Forelimb muscle (tissue), 1 donor: Measurements from ENCODE around the gene FRAS1. TPM values are rescaled to one million over a fixed set of nuclear protein-coding genes. Genes with fewer than 3 reads are reported as not detected.
"Not testable (repeated sequence)": the region's sequence is repeated elsewhere in the genome, so short reads cannot be mapped to it uniquely, and the experiment has no call there.

Experiments
- DNase-seq: peaks from one replicate; pipeline ENCODE4 v3.0.0-alpha.2; 2013; ENCODE audit warnings: low read depth
- polyA plus RNA-seq: library from polyadenylated mRNA; unstranded; fragments of 120-200 nt; gene quantifications from one replicate; pipeline ENCODE4 v1.2.1, GENCODE V29; 2013; ENCODE audit not compliant: insufficient read length

The FRAS1 gene
- polyA plus RNA-seq, 1 donor = 5.0 TPM

DNA sequence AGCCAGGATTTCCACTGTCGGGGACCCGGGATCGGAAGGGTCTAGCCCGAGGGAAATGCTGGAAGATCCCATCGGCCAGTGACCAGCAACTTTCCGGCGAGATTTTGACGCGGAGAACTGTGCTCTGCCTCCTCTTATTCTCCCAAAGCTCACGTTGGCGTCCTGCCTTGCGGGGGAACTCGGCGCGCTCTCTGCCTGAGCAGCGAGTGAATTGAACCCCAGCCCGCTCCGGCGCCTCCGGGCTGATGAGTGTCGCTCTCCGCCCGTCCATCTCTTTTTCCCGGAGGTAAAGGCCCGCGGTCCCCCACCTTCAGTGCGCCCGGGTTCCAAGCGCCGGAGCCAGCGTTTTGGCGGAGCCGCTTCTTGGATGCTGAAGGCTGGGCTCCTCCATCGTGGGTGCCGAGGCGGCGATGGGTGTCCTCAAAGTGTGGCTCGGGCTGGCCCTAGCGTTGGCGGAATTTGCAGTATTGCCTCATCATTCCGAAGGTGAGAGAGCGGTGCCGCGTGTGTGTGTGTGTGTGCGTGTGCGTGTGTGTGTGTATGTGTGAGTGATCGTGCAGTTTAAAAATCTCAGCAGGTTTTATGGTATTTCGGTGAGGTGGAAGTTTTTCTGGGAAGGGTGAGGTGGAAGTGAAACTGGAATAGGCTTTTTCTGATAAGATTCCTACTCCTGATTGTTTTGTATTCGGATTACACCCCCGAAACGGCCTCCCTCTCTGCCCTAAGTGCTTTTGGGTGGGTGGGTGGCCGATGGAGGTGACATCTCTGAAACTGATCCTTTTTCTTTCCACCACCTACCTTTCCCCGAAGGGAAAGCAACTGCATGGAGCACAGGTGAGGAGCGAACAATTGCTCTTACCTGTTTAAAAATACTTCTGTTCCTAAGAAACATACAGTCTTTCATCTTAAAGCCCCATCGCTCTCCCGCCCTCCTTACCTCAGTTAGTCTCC is 752 bp downstream of the FRAS1 start:
- DNase-seq = no peak

DNA sequence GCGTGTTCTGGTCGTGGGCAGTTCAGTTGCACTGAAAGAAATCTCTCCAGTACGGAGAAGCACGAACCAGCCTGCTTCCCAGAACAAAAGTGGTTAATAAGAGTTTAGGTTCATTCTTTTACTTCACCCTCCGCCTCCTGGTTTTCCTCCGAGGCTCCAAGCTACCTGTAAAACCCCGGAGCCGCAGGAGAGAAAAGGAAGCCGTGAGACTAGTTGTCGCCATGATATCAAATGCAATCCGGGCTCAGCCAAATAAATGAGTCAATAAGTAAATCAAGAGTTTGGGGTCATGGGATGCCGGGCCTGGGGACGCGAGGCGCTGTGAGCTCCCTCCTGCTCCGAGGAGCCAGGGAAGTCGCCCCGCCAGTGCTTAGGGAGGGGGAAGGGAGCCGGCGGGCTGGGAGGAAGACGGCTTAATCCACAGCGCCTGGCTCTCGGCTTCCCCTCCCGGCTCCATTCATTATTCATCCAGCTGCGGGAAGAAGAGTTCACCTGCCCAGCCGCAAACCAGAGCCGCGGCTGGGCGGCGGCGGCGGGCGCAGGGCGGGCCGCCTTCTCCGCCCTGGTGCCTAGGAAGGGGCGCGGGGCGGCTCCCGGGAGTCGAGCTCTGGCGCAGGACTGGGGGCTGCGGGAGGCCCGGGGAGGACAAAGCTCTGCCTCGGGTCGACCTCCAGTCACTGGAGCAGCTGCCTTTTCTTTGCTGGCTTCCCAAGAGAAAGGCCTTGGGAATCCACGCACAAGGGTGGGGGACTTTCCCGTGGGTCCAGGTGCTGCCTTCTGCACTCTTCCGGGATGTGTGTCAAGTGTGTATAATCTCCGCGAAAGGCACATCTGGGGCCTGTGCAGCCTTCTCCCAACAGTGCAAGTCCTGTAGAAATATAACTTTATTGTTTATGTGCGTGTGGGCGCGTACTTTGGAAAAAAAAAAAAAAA is 1.7 kb downstream of the FRAS1 start:
- DNase-seq = no peak

DNA sequence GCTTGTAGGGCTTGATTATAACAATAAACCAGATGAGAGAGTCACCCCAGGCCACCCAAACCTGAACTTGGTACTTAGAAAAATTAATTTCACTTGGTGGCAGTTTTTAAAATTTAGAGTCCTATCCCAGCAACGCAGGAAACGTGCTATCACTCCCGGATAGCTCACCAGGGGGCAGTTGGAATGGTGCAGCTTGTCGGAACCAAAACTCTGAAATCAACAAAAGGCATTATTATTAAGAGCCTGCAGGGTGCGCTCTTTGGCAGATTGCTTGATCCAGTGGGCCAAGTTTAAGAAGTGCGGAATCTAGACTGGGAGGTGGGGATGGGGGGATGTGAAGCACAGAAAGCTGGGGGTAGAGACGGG is 2.4 kb downstream of the FRAS1 start:
- no peak for DNase-seq

DNA sequence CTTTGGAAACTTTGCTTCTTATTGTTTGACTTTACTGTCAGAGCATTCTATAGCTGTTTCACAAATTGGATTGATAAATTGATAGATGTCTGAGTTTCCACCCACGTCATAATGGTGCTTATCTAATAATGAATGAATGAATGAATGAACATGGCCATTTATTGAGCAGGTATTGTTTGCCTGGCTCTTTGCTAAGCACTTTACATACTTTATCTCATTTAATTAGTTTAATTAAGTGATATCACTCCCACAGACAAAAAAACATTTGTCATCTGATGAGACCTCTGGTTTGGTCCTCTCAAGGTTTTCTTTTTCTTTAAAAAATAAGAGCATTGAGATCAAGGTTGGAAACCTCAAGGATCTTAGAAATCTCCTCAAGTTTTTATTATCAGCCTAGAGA is 2.8 kb downstream of the FRAS1 start:
- no peak for DNase-seq

DNA sequence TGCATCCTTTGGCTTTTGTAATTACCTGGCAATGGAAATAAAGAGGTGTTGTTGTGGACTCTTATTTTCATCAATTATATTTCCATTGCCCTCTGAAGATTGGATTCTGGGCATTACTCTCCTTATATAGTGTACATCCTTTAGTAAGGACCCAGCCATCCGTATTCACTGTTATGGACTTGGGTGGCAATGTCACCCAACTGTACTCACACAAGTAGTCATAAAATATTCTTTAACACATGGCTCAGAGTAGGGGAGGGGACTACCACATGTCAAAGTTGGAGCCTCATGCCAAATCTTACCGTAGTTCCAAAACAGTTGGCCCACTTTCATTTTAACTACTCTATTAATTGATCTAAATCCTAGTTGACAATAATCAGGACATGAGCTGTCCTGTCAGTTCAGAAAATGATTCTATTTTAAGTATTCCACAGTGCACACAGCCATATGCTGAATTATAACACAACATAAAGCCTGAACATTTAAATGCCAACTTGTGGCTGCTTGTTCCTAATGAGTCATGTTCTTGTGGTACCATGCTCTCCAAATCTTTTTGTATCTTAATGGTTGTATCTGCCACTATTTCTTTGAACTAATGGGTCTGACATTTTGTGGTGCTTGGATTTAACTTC is 4.9 kb downstream of the FRAS1 start:
- DNase-seq = no peak

DNA sequence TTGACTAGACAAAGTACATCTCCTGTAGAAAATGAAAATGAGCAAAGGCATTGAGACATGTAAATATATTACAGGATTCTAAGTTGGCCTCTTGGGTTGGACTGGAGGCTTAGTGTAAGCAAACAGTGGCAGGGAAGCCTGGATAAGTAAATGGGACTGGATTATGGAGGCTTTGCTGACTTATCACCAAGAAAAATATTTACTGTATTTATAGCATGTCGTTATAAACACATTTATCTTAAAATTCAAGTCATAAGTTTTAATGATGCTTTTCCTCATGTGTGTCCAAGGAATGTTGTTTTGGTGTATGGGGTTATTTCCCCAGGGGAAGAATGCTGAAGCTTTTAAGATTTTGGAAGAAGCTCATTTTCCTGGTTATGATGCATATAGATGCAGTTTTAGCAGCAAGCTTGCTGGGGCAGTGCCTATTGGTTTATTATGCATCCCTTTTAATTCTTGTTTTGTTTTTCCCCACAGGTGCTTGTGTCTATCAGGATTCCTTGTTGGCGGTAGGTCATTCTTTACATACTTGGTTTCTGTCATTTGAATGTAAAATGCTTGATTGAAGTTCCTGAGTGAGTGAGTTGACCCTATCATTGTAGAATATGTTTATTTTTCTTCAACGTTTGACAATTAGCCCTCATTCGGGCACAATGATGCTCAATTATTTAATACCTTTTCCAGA is 8.5 kb downstream of the FRAS1 start:
- no peak for DNase-seq

DNA sequence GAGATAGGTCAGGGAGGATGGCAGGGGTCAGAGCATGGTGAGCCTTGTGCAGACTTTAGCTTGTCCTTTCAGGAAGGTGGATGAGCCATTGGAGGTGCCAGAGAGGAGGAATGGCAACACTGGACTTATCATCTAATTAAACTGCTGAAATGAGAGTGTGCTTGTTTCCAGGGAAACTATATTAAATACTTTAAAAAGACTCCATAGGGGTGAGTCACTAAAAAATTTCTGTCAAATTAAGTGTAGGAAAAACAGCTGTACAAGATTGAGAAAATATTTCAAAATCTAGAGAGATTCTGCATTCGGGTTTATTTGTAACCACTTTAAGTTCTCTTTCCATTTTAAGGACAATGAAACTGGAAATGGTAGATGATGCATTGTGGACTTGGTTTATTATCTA is 11.4 kb downstream of the FRAS1 start:
- no peak for DNase-seq

DNA sequence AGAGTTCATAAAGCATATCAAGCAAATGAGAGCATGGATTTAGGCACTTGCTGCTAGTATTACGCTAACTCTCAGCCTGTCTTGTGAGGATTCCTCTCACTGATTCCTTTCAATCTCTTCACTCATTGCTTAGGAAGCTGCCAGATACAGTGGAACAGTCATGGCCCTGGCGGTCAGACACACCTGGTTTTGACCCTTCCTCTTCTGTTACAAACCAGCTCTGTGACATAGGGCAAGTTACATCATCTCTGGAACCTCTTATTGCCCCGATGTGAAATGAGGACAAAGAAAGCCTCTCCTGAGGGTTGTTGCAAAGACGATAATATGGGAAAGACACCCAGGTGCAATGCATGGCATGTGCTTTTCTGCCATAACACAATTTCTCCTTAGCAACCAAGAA is 12.2 kb downstream of the FRAS1 start:
- no peak for DNase-seq

DNA sequence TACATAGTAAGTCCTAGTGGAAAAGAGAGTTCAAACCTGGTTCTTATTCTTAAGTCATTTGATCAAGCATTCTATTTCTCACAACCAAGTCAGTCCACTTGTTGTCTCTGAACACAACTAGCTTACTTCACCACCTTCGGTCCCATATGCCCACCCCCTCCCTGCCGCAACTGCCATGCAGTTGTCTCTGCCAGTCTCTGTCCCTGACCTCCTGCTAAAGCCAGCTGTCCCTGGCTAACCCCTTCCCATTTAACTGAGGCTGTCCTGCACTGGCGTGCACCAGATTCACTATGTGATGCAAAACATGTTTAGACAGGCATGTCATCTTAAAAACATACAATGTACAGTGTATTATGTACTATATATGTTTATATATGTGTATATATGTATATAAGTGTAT is 12.7 kb downstream of the FRAS1 start:
- no peak for DNase-seq

DNA sequence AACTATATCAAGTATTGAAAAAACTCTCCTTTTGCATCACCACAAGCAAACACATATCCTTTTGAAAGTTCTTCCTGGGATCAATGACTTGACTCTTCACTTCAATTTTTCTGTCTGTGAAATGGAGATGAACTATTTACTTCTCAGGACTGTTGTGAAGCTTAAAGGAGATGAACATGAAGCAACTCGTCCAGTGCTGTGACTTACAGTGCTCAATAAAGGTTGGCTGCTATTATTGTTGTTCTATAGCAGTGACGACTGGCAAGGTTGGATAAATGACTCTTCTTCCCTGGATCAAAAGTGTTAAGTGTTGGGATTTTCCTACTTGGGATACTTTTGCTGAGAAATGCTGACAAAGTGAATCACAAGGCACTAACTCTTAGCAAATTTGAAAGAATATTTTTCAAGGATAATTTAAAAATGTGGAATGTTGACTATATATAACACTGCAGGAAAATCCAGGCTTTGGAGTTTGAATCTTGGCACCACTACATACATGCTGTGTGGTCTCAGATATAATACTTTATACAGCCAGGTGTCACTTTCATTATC is 13.7 kb downstream of the FRAS1 start:
- no peak for DNase-seq

DNA sequence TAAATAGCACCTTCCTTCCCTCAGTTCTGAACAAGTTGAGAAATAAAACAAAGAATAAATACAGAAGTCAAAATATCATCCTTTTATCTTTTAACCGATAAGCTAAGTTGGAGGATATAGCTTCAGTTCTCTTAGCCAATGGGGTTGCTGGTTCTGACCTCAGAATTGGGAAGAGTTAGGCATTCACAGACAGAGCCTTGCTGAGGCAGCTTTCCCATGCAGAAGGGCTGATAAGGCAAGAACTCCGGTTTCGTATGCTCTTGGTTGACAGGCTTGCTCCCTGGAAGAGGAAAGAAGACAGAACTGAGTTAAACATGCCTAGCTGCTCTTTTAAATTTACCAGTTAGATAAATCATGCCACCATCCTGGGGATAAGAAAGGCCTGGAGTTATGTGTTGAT is 17.6 kb downstream of the FRAS1 start:
- DNase-seq = no peak

DNA sequence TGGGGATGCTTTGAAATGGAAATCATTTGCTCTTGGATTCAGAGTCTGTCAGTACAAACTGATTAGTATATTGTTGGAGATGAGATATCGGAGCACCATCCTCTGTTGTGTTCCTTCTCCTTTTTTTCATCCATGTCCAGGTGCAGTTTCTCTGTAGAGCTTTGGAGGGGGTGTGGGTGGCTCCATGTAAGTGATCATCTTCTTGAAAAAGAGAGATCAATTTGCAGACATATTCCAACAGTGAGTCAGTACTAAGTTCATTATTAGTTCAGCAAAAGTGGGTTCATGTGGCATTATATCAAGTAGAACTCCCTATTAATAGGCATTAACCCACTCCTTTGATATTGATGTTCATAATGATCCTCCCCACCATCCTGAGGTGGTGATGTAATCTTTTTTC is 18.9 kb downstream of the FRAS1 start:
- no peak for DNase-seq

DNA sequence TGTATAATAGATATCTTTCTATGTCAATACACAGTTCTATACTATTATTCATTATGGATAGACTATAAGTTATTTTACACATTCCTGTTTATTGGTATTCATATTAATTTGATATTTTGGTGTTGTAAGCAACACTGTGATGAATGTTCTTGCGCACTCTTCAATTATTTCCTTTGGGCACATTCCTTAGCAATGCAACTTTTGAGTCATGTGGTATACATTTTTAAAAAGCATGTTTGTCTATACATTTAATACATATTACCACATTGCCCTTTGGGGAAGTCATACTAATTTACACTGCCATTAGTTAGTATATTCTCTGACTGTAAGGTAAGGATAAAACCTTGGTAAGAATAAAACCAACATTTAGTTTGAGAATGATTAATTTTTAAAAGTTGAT is 21.0 kb downstream of the FRAS1 start:
- no peak for DNase-seq

DNA sequence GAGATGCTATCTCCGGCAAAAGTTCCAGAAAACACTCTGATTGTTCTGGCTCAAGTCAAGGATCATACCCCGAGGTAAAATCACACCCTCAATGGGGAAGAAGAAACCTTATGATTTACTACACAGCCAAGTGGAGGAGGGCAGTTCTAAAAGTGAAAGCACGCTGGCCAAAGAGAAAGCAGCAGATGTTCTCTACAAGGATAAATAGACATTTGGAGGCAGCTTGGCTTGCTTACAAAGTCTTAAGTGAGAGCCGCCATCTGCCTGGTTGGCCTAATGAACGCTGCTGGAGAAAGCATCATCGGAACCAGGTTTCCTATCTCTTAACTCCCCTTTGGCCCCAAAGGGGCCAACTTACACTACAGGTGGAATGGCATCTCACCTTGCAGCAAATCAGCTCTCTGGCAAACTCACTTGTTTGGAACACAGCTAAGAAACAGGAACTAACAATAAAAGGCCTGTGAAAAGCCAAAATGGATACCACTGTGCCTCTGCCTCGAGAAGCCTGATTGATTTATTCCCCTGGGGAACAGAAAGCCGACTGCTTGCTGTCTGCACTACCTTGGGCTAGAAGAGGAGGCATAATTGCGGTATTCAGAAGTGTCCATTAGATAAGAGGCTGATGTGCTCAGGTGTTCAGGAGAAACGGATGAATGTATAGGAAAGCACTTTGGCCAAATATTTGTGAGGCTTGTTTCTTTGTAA is 22.8 kb downstream of the FRAS1 start:
- no peak for DNase-seq

DNA sequence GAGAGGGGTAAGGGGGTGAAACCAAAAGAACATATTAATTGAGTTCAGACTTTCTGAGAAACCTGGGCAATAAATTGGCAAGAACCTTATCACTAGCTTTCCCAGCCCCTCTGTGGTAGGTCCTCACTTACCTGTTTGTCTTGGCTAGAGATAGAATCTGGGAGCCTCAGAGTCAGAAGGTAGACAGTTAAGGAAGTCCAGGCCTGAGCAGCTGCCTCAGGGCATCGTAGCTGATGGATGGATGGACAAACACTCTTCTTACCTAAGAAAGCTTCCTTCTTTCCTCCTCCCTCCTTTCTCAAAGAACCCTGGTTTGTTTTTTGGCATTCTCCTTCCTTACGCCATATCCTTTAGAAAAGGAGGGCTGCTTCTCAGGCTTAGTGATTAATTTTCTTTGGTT is 24.4 kb downstream of the FRAS1 start:
- no peak for DNase-seq

DNA sequence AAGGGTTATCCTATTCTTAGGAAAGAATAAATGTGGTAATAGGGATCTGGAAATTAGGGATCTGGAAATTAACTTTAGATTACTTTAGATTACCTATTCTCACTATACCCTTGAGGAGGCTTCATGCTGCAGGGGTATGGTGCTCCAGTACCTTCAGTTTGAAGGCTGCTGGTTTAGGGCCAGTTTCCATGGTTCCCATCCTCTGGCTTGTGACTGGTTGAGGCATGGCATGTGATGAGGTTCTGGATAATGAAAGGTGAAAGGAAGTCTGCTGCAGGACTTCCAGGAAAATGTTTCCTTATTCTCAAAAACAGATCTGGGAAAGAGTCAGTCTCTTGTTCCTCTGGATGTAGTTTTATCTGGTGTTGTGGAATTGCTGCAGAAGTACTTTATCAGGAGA is 25.9 kb downstream of the FRAS1 start:
- no peak for DNase-seq

DNA sequence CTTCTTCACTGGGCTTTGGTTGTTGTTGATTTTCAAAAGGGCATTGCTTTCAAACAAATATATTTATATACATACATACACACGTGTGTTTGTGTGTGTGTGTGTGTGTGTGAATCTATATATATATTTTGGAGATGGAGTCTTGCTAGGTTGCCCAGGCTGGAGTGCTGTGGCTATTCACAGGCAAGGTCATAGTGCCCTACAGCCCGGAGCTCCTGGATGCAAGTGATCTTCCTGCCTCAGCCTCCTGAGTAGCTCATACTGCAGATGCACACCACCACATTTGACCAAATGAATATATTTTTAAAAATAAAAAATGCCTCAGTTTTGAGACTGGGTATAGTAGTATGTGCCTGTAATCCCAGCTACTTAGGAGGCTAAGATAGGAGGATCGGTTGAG is 34.4 kb downstream of the FRAS1 start:
- DNase-seq = no peak

DNA sequence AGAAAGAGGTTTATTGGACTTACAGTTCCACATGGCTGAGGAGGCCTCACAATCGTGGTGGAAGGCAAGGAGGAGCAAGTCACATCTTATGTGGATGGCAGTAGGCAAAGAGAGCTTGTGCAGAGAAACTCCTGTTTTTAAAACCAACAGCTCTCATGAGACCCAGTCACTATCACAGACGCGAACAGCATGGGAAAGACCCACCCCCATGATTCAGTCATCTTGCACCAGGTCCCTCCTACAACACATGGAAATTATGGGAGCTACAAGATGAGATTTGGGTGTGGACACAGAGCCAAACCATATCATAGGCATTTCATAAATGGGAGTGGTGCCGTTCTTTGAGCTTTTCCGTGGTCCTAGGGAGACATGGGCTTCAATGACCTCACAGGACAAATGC is 35.2 kb downstream of the FRAS1 start:
- DNase-seq = not testable (repeated sequence)

DNA sequence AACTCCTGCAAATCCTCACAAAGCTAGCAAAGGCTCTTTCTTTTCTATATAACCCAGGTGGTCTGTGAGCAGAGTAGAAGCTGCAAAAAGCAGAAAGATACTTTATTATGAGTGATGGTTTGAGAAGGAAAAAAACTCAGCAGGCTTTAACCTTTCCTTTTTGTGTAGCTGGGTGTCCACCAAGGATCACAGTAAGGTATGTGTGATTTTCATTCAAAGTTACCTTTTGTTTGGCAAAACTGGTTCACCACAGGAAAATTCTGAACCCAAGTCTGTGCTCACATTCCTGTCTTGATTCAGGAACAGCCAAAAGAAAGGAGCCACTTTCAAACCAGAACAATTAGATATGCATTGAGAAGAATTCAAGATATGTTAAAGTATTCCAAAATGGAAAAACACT is 35.7 kb downstream of the FRAS1 start:
- no peak for DNase-seq

DNA sequence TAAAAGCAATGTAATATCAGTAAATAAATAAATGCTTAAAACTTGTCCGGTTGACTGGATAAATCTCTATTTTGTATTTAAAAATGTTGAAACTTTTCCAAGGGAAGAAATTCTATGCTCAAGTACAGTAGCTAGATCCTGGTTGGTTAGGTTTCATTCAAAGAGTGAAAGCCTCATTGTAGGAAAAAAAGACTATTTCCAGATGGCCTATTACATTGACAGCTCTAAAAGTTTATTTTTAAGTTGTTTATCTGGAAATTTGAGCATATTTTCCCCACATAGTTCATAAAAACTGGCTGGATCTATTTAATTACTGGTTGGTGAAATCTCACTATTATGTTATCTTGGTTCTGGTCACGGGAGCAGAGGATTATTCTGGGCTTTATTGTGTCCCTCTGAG is 38.0 kb downstream of the FRAS1 start:
- no peak for DNase-seq

DNA sequence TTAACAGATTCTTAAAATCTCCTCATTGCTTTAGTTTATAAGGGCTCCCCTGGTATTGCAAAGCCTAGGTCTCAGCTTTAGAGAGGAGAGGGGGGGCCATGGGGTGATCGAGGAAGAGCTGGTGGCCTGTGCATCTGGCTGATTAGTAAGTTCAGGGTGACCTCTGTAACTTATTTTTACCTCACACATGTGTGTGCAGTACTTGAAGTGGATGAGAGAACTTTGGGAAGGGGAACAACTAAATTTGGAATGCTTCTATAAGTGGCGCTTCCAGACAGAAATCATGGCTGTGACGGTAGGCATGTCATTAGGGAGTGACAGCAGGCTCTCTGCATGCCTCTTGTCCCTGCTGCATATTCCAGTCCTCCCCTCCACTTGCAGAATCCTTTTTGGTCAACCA is 41.9 kb downstream of the FRAS1 start:
- no peak for DNase-seq
